HAP-1 (cell line): ENCODE results near the gene DUOX1.

Experiments used
- DNase-seq, 2 experiments: peaks; one replicate each; pipeline ENCODE4 v3.0.0-alpha.2; 2016 to 2020; ENCODE audit warnings: low spot score in 2 of 2
- H3K27me3 ChIP-seq: fragments of 250-450 bp; sonication (Bioruptor Pico); 2 replicates; pipeline ENCODE4 v1.5.1; 2020; ENCODE audit warnings: low read depth, mild to moderate bottlenecking, moderate library complexity
- H3K36me3 ChIP-seq: fragments of 250-450 bp; sonication (Bioruptor Pico); replicated peaks from 2 replicates; pipeline ENCODE4 v1.5.1; 2020; ENCODE audit warnings: mild to moderate bottlenecking
- H3K4me1 ChIP-seq: fragments of 250-450 bp; sonication (Bioruptor Pico); 2 replicates; pipeline ENCODE4 v1.5.1; 2020; ENCODE audit warnings: mild to moderate bottlenecking
- H3K4me3 ChIP-seq: fragments of 250-450 bp; sonication (Bioruptor Pico); 2 replicates; pipeline ENCODE4 v1.5.1; 2020; ENCODE audit warnings: mild to moderate bottlenecking, moderate library complexity
- H3K9me3 ChIP-seq: fragments of 250-450 bp; sonication (Bioruptor Pico); 2 replicates; pipeline ENCODE4 v1.5.1; 2020; ENCODE audit warnings: mild to moderate bottlenecking, moderate library complexity
- in situ Hi-C: fragments of 300-500 bp; cut with MboI; formaldehyde crosslinking; loops from 3 replicates; pipeline ENCODE4 v1.14.3; 2020; ENCODE audit warnings: low sequenced_read_pairs, inconsistent platforms, mixed read lengths

Gene DUOX1

DNA sequence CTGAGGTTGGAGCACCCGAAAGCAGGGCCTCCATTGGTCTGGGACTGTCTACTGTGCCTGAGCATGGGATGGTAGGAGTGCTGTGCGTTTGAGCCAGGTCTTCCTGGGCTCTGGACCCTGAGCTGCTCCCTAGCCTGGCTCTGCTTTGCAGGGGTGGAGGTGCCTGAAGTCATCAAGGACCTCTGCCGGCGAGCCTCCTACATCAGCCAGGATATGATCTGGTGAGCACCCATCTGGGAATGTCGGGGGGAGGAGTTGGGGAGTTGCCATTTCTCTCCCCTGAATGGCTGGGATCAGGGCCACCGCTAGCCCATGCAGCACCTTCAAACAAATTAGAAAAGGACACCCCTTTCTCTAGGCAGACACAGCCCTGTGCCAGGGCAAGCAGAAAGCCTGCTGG is 20.7 kb downstream of the DUOX1 start:
- no peaks in the 10 kb centered on the region for H3K27me3 ChIP-seq
- no peaks in the 10 kb centered on the region for H3K4me1 ChIP-seq
- no peak for DNase-seq
- no peaks in the 10 kb centered on the region for H3K36me3 ChIP-seq
- in situ Hi-C loops = loop anchor here (25.0 kb wide), 1 partner anchor 462 kb away; no protein-coding TSS in a partner anchor
- H3K9me3 ChIP-seq = no peaks in the 10 kb centered on the region
- H3K4me3 ChIP-seq = no peak overlapping the region

DNA sequence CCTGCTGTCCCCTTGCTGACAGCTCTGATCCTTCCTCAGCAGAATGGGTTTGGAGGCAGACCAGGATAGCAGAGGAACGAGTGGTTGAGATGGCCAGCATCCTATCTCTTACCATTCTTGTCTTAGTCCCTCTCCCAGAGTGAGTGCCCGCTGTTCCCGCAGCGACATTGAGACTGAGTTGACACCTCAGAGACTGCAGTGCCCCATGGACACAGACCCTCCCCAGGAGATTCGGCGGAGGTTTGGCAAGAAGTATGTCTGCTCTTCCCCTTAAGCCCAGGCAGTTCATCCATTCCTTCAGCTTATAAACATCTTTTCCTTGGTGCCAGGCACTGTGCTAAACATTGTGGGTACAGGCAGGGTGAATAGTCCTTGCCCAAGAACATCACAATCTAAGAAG is 21.2 kb downstream of the DUOX1 start:
- no peaks in the 10 kb centered on the region for H3K27me3 ChIP-seq
- no peak overlapping the region for H3K4me3 ChIP-seq
- H3K36me3 ChIP-seq = no peaks in the 10 kb centered on the region
- no peaks in the 10 kb centered on the region for H3K9me3 ChIP-seq
- no peak for DNase-seq
- in situ Hi-C loops = loop anchor here (25.0 kb wide), 1 partner anchor 461 kb away; no protein-coding TSS in a partner anchor
- H3K4me1 ChIP-seq = no peaks in the 10 kb centered on the region

DNA sequence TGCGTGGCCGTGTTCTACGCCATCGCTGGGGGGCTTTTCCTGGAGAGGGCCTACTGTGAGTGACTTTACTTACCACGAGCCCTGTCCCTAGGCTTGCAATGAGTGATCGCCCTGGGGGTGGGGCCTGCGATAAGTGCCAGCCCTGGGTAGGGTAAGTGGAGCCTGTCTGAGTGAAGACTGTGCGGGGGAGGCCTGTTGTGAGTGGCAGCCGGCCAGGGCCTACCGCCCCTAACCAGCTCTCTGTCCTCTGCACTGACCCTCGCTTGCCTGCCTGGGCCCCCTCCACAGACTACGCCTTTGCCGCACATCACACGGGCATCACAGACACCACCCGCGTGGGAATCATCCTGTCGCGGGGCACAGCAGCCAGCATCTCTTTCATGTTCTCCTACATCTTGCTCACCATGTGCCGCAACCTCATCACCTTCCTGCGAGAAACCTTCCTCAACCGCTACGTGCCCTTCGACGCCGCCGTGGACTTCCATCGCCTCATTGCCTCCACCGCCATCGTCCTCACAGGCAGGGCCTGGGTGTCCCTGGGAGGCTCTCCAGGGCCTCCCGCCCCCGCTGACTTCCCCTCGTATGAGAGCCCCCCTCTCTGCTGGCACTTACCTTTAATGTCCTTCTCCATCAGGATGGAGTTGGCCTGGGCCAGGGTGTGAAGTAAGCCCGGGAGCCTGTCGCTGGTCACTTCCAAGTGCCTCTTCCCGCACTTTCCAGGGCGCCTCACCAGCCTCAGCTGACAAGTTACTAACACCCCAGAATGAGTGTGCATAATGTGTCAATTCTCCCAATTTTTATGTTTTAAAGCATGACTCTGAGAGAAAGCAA is 22.4 kb downstream of the DUOX1 start:
- DNase-seq = no peak
- Histone ChIP-seq H3K4me1 (no peaks in the 10 kb centered on the region), H3K9me3 (no peaks in the 10 kb centered on the region), H3K36me3 (no peaks in the 10 kb centered on the region), H3K27me3 (no peaks in the 10 kb centered on the region), H3K4me3 (no peak overlapping the region)
- in situ Hi-C loops = loop anchor here (25.0 kb wide), 1 partner anchor 460 kb away; no protein-coding TSS in a partner anchor

DNA sequence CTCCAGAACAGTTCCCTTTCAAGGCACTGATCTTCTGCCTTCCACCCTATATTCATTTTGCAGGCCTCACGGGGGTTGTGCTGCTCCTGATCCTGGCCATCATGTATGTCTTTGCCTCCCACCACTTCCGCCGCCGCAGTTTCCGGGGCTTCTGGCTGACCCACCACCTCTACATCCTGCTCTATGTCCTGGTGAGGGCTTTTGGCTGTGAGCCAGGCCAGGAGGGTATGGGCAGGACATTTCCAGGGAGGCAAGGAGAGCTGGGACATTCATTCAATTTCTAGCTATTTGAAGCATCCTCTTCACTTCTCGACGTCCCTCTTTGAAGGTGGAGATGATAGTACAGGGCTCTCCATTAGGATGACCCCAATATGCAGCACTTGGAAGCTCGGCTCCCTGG is 25.9 kb downstream of the DUOX1 start:
- Histone ChIP-seq H3K36me3 (no peaks in the 10 kb centered on the region), H3K4me3 (no peak overlapping the region), H3K9me3 (no peaks in the 10 kb centered on the region), H3K4me1 (no peaks in the 10 kb centered on the region; the same call in 1 of the 2 replicates), H3K27me3 (no peaks in the 10 kb centered on the region)
- in situ Hi-C loops = loop anchor here (25.0 kb wide), 1 partner anchor 457 kb away; no protein-coding TSS in a partner anchor
- DNase-seq = no peak

GRCh38 chr15:45156744-45157455 is 27.1 kb downstream of the DUOX1 start:
- Histone ChIP-seq H3K9me3 (no peaks in the 10 kb centered on the region), H3K36me3 (no peaks in the 10 kb centered on the region), H3K4me1 (no peaks in the 10 kb centered on the region; the same call in 1 of the 2 replicates), H3K27me3 (no peaks in the 10 kb centered on the region), H3K4me3 (no peak overlapping the region)
- DNase-seq = no peak
- in situ Hi-C loops = loop anchor here (25.0 kb wide), 1 partner anchor 455 kb away; no protein-coding TSS in a partner anchor

DNA sequence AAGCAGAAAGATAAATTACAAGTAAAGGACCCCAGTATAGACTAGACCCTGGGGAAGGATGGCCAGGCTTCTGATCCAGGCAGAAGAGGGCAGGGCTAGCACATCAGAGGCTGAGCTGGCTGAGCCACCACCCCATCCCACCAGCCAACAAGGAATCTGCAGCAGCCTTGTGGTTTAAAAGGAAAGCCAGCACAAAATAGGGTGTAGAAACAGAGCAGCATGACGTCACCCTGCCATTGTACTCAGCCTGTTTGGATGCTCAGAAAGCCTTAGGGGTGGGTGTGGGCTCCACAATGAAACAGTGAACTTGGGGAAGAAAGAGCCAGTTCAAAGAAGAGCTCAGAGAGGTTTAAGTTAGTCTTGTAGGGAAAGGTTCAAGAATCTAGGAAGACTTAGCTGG is 28.2 kb downstream of the DUOX1 start:
- Histone ChIP-seq H3K4me3 (no peak overlapping the region), H3K27me3 (no peaks in the 10 kb centered on the region), H3K4me1 (no peaks in the 10 kb centered on the region; the same call in 1 of the 2 replicates), H3K9me3 (no peaks in the 10 kb centered on the region), H3K36me3 (no peaks in the 10 kb centered on the region)
- peak; percentile 86 to 89 for DNase-seq
- in situ Hi-C loops = loop anchor here (25.0 kb wide), 1 partner anchor 454 kb away; no protein-coding TSS in a partner anchor

DNA sequence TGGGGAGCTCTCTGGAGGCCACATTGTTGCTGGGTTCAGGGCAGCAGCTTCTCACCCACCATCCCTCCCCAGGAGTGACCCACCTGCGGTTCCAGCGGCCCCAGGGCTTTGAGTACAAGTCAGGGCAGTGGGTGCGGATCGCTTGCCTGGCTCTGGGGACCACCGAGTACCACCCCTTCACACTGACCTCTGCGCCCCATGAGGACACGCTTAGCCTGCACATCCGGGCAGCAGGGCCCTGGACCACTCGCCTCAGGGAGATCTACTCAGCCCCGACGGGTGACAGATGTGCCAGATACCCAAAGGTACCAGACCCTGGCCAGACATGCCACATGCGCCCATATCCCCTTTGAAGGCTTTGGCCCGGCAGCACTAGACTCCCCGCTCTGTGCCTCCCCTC is 31.9 kb downstream of the DUOX1 start:
- Histone ChIP-seq H3K4me3 (no peak overlapping the region), H3K36me3 (no peaks in the 10 kb centered on the region), H3K9me3 (no peaks in the 10 kb centered on the region), H3K4me1 (no peaks in the 10 kb centered on the region; the same call in none of the 2 replicates), H3K27me3 (no peaks in the 10 kb centered on the region)
- no peak for DNase-seq
- in situ Hi-C loops = loop anchor here (25.0 kb wide), 1 partner anchor 451 kb away; no protein-coding TSS in a partner anchor

DNA sequence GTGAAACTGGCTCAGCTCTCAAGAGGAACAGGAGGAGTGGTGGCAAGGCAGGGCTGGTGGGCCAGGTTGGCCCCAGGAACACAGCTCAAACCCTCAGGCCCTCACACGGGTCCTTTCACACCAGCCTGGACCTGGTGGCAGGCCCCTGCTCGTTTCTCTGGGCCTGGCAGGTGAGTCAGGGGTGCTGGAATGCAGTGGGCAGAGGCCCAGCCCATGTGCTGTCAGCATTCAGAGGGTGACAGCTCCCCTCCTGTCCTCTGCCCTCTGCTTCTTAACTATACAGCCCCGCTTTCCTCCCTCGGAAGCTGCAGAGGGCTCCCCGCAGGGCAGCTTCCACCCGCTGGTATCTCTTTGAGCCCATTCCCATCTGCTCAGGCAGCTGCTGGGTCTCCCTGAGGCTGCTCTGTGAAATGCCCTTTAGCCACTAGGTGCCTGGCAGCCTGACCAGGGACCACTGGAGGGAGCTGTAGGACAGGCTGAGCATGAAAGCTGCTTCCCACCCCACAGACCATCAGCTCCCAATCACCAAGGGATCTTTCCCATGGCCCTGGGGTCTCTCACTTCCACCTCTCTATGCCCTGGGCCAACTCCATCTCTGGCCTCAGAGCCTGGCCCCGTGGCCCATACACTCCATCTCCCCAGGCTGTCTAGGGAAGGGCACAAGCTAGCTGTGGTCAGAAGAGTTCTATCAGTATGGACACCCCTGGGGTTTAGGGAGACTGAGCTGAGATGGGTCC is 33.1 kb downstream of the DUOX1 start:
- in situ Hi-C loops = loop anchor here (25.0 kb wide), 1 partner anchor 449 kb away; no protein-coding TSS in a partner anchor
- peak; percentile 66 to 87 for DNase-seq
- Histone ChIP-seq H3K27me3 (no peaks in the 10 kb centered on the region), H3K4me1 (peaks cover 2% of the 10 kb centered on the region; the same call in 1 of the 2 replicates), H3K4me3 (no peak overlapping the region), H3K36me3 (no peaks in the 10 kb centered on the region), H3K9me3 (no peaks in the 10 kb centered on the region)

GRCh38 chr15:45163508-45163856 is 33.7 kb downstream of the DUOX1 start:
- in situ Hi-C loops = loop anchor here (25.0 kb wide), 1 partner anchor 449 kb away; no protein-coding TSS in a partner anchor
- no peaks in the 10 kb centered on the region for H3K9me3 ChIP-seq
- no peak for DNase-seq

GRCh38 chr15:45164914-45165313 is 35.1 kb downstream of the DUOX1 start:
- no peaks in the 10 kb centered on the region for H3K27me3 ChIP-seq
- H3K4me3 ChIP-seq = no peak overlapping the region
- peaks cover 12% of the 10 kb centered on the region for H3K4me1 ChIP-seq
- DNase-seq = no peak
- in situ Hi-C loops = loop anchor here (25.0 kb wide), 1 partner anchor 447 kb away; no protein-coding TSS in a partner anchor
- no peaks in the 10 kb centered on the region for H3K9me3 ChIP-seq
- H3K36me3 ChIP-seq = no peaks in the 10 kb centered on the region

More at GRCh38 chr15:45163508-45163856, 33.7 kb downstream of the DUOX1 start:
- no peaks in the 10 kb centered on the region for H3K27me3 ChIP-seq
- no peak overlapping the region for H3K4me3 ChIP-seq
- H3K4me1 ChIP-seq = peaks cover 2% of the 10 kb centered on the region; the same call in 1 of the 2 replicates
- no peaks in the 10 kb centered on the region for H3K36me3 ChIP-seq

DNA sequence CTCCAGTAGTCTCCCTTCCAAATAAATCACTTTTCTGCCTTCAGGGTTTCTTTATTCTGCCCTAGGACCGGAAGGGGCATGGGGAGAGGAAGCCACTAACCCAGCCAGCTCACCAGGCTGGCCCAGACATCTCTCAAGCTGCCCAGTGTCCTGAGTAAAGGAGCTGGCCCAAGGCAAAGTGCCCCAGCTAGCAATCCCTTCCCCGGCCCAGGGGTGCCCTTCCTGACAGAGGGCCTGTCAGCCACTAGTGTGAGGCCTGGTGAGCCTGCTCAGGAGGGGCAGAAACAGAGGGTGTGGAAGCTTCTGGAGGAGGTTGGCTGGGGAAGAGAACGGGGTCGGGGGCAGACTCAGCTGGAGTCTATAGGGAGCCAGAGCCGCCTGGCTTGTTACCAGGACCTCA is 35.7 kb downstream of the DUOX1 start:
- in situ Hi-C loops = loop anchor here (25.0 kb wide), 1 partner anchor 447 kb away; no protein-coding TSS in a partner anchor
- peaks cover 13% of the 10 kb centered on the region for H3K4me1 ChIP-seq
- no peak overlapping the region for H3K4me3 ChIP-seq
- no peaks in the 10 kb centered on the region for H3K27me3 ChIP-seq
- no peaks in the 10 kb centered on the region for H3K36me3 ChIP-seq
- H3K9me3 ChIP-seq = no peaks in the 10 kb centered on the region
- no peak for DNase-seq

- H3K4me1 ChIP-seq = peaks cover 13% of the 10 kb centered on the region
- H3K9me3 ChIP-seq = no peaks in the 10 kb centered on the region
- no peaks in the 10 kb centered on the region for H3K36me3 ChIP-seq
- H3K4me3 ChIP-seq = peak overlapping the region; percentile 35
- H3K27me3 ChIP-seq = no peaks in the 10 kb centered on the region
- peak; percentile 61 to 88 for DNase-seq
- in situ Hi-C loops = loop anchor here (25.0 kb wide), 1 partner anchor 445 kb away; no protein-coding TSS in a partner anchor
Measured at GRCh38 chr15:45166834-45167630, 37.2 kb downstream of the DUOX1 start.
